Measurements from ENCODE around the gene IQGAP2.

DNA sequence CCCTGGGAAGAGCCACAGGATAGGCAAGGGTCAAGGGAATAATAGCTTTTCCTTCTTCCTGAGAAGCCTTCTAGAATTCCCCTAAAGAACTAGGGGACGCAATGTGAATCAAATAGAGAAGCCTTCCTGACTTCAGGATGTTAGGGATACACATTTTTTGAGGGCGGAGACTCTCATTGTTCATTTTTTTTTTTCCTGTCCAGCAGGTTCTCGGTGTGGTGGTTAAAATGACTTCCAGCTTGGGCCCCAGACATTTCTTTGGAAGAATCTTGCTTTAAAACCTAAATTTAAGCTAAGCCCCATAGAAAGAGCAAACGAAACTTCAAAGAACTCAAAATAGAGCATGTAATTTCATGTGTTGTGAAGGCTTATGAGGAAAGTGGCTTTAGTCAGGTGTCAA is 80.8 kb downstream of the IQGAP2 start:
- TF ChIP-seq SP1 (IDR thresholded peaks at IDR 0.05) (no peak), FOXM1 (IDR thresholded peaks at IDR 0.05; ENCODE audit: borderline replicate concordance) (no peak), BHLHE40 (IDR thresholded peaks at IDR 0.05; ENCODE audit: borderline replicate concordance) (no peak), FOXK2 (IDR thresholded peaks at IDR 0.05) (no peak), FOXA1 (IDR thresholded peaks at IDR 0.05) (no peak), LEF1 (IDR thresholded peaks at IDR 0.05; ENCODE audit: borderline replicate concordance) (no peak)
